Duodenal mucosa (tissue), 2 donors: ENCODE data around the gene IRF8.

Experiments
- H3K27ac ChIP-seq: one replicate; pipeline ENCODE4 v1.7.0; 2013; ENCODE audit warnings: low read depth, low read length
- H3K27me3 ChIP-seq, 2 donors: one replicate each; pipeline ENCODE4 v1.7.0; 2013; ENCODE audit warnings: low read length in 2 of 2, control low read depth in 1 of 2; ENCODE audit not compliant: insufficient read depth in 2 of 2, control insufficient read depth in 1 of 2
- H3K36me3 ChIP-seq, 2 donors: one replicate each; pipeline ENCODE4 v1.7.0; 2013; ENCODE audit warnings: low read length in 2 of 2, control low read depth in 1 of 2; ENCODE audit not compliant: insufficient read depth in 2 of 2, control insufficient read depth in 1 of 2
- H3K4me1 ChIP-seq, 2 donors: one replicate each; pipeline ENCODE4 v1.7.0; 2013; ENCODE audit warnings: low read length in 2 of 2, control low read depth in 1 of 2; ENCODE audit not compliant: insufficient read depth in 2 of 2, control insufficient read depth in 1 of 2
- H3K4me3 ChIP-seq, 2 donors: one replicate each; pipeline ENCODE4 v1.7.0; 2013; ENCODE audit warnings: low read length in 2 of 2, low read depth in 1 of 2
- H3K9ac ChIP-seq, 2 donors: one replicate each; pipeline ENCODE4 v1.7.0; 2013; ENCODE audit warnings: low read length in 2 of 2, low read depth in 1 of 2
- H3K9me3 ChIP-seq, 2 donors: one replicate each; pipeline ENCODE4 v1.7.0; 2013; ENCODE audit warnings: low read length in 2 of 2, control low read depth in 1 of 2; ENCODE audit not compliant: control insufficient read depth in 1 of 2

IRF8 gene

DNA sequence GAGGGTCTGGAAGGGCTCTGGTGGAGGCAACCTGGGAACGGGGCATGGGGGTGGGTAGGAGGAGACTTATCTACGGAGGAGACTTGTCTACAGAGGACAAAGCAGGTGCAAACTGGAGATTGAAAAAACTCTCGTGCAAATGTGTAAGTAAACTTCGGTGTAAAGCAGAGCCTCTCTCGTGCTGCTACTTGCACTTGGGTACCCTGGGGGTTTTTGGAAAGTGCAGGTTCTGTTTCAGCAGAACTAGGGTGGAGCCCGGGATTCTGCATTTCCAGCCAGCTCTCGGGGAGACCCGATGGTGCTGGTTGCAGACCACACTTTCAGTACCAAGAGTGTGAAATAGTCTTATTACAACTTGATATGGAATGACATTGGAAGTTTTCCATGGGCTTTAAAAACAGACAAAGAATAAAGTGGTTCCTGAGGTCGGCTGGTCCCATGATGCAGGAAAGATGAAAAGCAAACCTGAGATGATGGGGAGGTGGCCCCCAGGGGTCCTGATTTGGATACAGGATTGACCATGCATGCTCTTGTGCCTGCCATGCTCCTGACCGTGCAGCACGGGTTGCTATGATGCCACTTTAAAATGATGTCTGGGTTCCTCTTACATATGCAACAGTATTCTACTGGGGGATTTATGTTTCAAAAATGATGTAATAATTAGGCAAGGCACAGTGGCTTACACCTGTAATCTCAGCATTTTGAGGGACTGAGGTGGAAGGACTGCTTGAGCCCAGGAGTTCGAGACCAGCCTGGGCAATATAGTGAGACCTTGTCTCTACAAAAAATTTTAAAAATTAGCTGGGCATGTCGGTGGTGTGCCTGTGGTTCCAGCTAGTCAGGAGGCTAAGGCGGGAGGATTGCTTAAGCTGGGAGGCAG lies 69.3 kb downstream of the IRF8 start:
- H3K27ac ChIP-seq, result no peak overlapping the region
- H3K9ac ChIP-seq, result no peak overlapping the region
- no peak overlapping the region for H3K4me3 ChIP-seq
- no peaks in the 10 kb centered on the region for H3K36me3 ChIP-seq
- no peaks in the 10 kb centered on the region for H3K27me3 ChIP-seq
- H3K9me3 ChIP-seq, result no peaks in the 10 kb centered on the region
- H3K4me1 ChIP-seq, result peaks cover 7 to 19% of the 10 kb centered on the region in 2 donors

DNA sequence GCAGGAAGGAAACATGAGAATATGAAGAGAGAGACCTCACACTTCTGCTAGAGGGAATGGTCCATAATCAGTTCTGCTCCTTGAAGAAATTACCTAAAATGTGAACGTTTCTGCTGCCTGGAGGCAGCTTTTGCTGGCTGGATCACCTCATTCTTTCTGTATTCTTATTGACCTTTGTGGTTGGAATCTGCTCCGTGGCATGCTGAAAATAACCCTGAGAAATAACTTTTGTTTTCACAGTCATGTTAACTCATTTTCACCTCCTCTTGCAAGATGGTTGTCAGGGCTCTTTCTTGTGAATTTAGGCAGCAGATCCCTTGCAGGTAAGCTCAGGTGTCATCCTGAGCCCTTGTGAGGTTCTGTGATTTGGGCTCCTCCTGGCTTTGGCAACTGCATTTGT lies 70.2 kb downstream of the IRF8 start:
- Histone ChIP-seq H3K4me3 (no peak overlapping the region), H3K4me1 (peaks cover 10 to 22% of the 10 kb centered on the region in 2 donors), H3K27ac (no peak overlapping the region), H3K9ac (no peak overlapping the region), H3K27me3 (no peaks in the 10 kb centered on the region), H3K36me3 (no peaks in the 10 kb centered on the region), H3K9me3 (no peaks in the 10 kb centered on the region)

DNA sequence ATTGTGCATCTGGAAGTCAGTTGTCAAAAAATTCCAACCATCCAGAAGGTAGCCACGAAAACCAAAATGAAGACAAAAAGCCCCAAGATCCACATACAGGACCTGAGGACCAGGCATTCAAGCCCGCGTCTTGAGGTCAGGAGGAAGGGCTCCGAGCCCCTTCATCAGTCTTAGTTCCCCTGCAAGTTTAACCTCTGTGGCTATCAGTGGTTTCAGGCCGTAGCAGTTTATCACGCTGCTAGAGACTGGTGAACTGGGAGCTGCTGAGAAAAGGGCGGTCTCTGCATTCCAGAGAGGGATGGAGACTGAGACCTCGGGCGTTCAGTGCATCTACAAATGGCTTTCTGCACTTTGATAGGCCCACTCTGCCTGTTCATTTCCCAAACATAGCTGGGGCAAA lies 70.6 kb downstream of the IRF8 start:
- Histone ChIP-seq H3K9me3 (no peaks in the 10 kb centered on the region), H3K4me1 (peaks cover 14 to 27% of the 10 kb centered on the region in 2 donors), H3K4me3 (no peak overlapping the region), H3K27ac (no peak overlapping the region), H3K36me3 (no peaks in the 10 kb centered on the region), H3K27me3 (no peaks in the 10 kb centered on the region), H3K9ac (no peak overlapping the region)

DNA sequence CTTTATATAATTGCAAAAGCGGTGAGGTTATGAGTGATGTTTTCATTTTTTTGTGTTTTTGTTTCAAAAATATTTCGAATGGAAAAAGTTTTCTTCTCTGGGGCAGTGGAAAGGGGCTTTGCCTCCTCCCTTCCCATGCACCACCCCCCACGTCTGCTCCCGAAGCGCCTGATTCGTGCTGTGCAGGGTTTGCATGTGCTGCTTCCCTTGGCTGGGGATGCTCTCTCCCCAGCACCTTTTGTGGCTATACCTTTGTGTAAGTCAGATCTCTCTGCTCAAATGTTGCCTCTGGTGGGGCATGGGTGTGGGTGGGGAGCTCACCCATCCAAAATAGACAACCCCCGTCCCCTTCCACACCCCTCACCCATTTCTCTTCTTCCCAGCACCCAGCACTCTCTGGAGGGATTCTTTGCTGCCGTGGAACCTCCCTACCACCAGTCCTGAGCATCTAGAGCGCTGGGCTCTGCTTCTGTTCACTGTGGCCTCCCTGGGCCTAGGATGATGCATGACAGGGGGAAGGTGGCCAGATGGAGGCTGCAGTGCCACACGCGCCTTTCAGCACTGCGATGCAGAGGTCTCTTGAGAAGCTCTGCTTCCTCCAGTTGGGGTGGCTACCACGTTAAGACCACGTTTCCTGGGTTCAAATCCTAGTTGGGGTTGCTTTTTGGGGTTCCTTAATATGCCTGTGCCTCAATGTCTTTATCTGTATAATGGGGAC lies 71.2 kb downstream of the IRF8 start:
- Histone ChIP-seq H3K27me3 (no peaks in the 10 kb centered on the region), H3K27ac (no peak overlapping the region), H3K9me3 (no peaks in the 10 kb centered on the region), H3K4me1 (peaks cover 20 to 33% of the 10 kb centered on the region in 2 donors), H3K9ac (no peak overlapping the region), H3K36me3 (no peaks in the 10 kb centered on the region), H3K4me3 (no peak overlapping the region)

DNA sequence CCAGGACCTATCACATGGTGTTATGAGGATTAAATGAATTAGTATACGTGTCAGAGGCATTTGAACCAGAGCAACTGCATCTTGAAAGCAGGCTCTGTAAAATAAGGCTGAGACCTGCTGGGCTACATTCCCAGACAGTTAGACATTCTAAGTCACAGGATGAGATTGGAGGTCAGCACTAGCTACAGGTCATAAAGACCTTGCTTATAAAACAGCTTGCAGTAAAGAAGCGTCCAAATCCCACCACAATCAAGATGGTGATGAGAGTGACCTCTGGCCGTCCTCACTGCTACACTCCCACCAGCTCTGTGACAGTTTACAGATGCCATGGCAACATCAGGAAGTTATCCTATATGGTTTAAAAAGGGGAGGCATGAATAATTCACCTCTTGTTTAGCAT lies 71.8 kb downstream of the IRF8 start:
- Histone ChIP-seq H3K9ac (no peak overlapping the region), H3K36me3 (no peaks in the 10 kb centered on the region), H3K4me1 (peaks cover 26 to 34% of the 10 kb centered on the region in 2 donors), H3K4me3 (no peak overlapping the region), H3K9me3 (no peaks in the 10 kb centered on the region), H3K27me3 (no peaks in the 10 kb centered on the region), H3K27ac (no peak overlapping the region)
